T-cell (primary cell): ENCODE results near the gene CNKSR2. TPM values are rescaled to one million over a fixed set of nuclear protein-coding genes. Genes with fewer than 3 reads are reported as not detected.

Experiments
- ATAC-seq, 4 experiments: fragments of 200-7000 bp in 3 of 4; fragments of 150-1000 bp in 1 of 4; cut with Tn5 transposase; replicated peaks in 1 of 4; 1 replicate in 3 of 4; 2 replicates in 1 of 4; pipeline ENCODE4 v1.10.0; 2021; ENCODE audit warnings: moderate library complexity in 3 of 4, mild to moderate bottlenecking in 2 of 4, moderate number of reproducible peaks in 1 of 4
- CTCF ChIA-PET, 2 donors: fragments of 300-600 bp; sonication (Branson Sonifier 250); formaldehyde crosslinking; loops; one replicate each; lab custom pipeline; 2022; ENCODE audit warnings: antibody characterized with exemption in 2 of 2; lab: Charles Lee
- POLR2A ChIA-PET, 2 donors: fragments of 300-600 bp; sonication (Branson Sonifier 250); formaldehyde crosslinking; loops; one replicate each; lab custom pipeline; 2022; ENCODE audit warnings: antibody characterized with exemption in 2 of 2; lab: Charles Lee
- DNase-seq, 35 experiments: peaks; one replicate each; pipeline versions ENCODE4 v3.0.0 to v3.0.0-alpha.2; 2013 to 2023
- H3K27ac ChIP-seq: one replicate; pipeline ENCODE4 v1.5.1; 2013; ENCODE audit warnings: low read length
- H3K27me3 ChIP-seq, 2 experiments: replicated peaks in 1 of 2; 1 replicate in 1 of 2; 2 replicates in 1 of 2; pipeline versions ENCODE4 v1.6.1 to v1.7.0; 2013; ENCODE audit warnings: low read length in 1 of 2, mixed read lengths in 1 of 2; ENCODE audit not compliant: control insufficient read depth in 2 of 2, insufficient read depth in 2 of 2; ENCODE audit errors: extremely low read depth in 1 of 2
- H3K36me3 ChIP-seq, 2 donors: 1 replicate in 1 of 2; 2 replicates in 1 of 2; pipeline versions ENCODE4 v1.6.1 to v1.7.0; 2013; ENCODE audit warnings: low read length in 1 of 2; ENCODE audit not compliant: control insufficient read depth in 2 of 2, insufficient read depth in 1 of 2; ENCODE audit errors: extremely low read depth in 1 of 2
- H3K4me1 ChIP-seq, 2 experiments: 1 replicate in 1 of 2; 2 replicates in 1 of 2; pipeline versions ENCODE4 v1.6.1 to v1.7.0; 2013; ENCODE audit warnings: low read length in 2 of 2, mixed read lengths in 1 of 2; ENCODE audit not compliant: insufficient read depth in 2 of 2, control insufficient read depth in 1 of 2; ENCODE audit errors: extremely low read depth in 1 of 2
- H3K4me3 ChIP-seq, 2 donors: 1 replicate in 1 of 2; 2 replicates in 1 of 2; pipeline versions ENCODE4 v1.5.1 to v1.7.0; 2013; ENCODE audit warnings: mild to moderate bottlenecking in 2 of 2, low read length in 1 of 2, moderate library complexity in 1 of 2; ENCODE audit not compliant: control insufficient read depth in 1 of 2; ENCODE audit errors: extremely low read depth in 1 of 2
- H3K9me3 ChIP-seq: 2 replicates; pipeline ENCODE4 v1.7.0; 2013
- H3K27ac Mint-ChIP-seq, 2 donors: one replicate each; pipeline ENCODE4 v1.8.0; 2020 to 2021; ENCODE audit warnings: mild to moderate bottlenecking in 2 of 2, mixed read lengths in 2 of 2
- H3K27me3 Mint-ChIP-seq, 2 donors: one replicate each; pipeline ENCODE4 v1.8.0; 2021 to 2022; ENCODE audit warnings: mixed read lengths in 2 of 2
- H3K36me3 Mint-ChIP-seq: one replicate; pipeline ENCODE4 v1.8.0; 2021; ENCODE audit warnings: mixed read lengths
- H3K4me1 Mint-ChIP-seq, 3 donors: one replicate each; pipeline ENCODE4 v1.8.0; 2020 to 2022; ENCODE audit warnings: mixed read lengths in 3 of 3, mild to moderate bottlenecking in 1 of 3
- H3K4me3 Mint-ChIP-seq, 3 donors: one replicate each; pipeline ENCODE4 v1.8.0; 2020 to 2022; ENCODE audit warnings: mild to moderate bottlenecking in 3 of 3, mixed read lengths in 3 of 3, moderate library complexity in 3 of 3
- H3K9me3 Mint-ChIP-seq, 3 donors: one replicate each; pipeline ENCODE4 v1.8.0; 2020 to 2022; ENCODE audit warnings: mixed read lengths in 3 of 3
- WGBS: methylation state at CpG from one replicate; pipeline ENCODE4 v1.1.5; 2013; ENCODE audit warnings: missing lambda C conversion rate; ENCODE audit not compliant: insufficient coverage; 5-methylcytosine and 5-hydroxymethylcytosine counted together
- total RNA-seq, 35 experiments: library from RNA in 6 of 35; stranded (reverse) in 6 of 35; fragments of 120-200 nt in 1 of 35; gene quantifications; one replicate each; pipeline versions ENCODE4 v1.2.1 to v1.2.4 and lab custom pipeline; 2013 to 2026

The CNKSR2 gene
- total RNA-seq, 5 donors from 2014 or later (not counting 1 experiment from before 2014, with no cell fraction given): 10.4 to 16.4 (median 10.9) TPM

- H3K4me1 ChIP-seq: no peaks in the 10 kb centered on the region
- Mint-ChIP-seq H3K4me1 (peaks cover 0 to 2% (median 0%) of the 10 kb centered on the region in 3 donors), H3K27me3 (no peaks in the 10 kb centered on the region), H3K36me3 (no peaks in the 10 kb centered on the region), H3K4me3 (no peak overlapping the region), H3K27ac (no peak overlapping the region), H3K9me3 (no peaks in the 10 kb centered on the region)
- WGBS: no CpG with 5 or more reads among the region's 1 CpG
- DNase-seq (no peak), ATAC-seq (no peak)
- no peak overlapping the region for H3K4me3 ChIP-seq
- no peaks in the 10 kb centered on the region for H3K36me3 ChIP-seq
- ChIA-PET CTCF (interaction anchor here in 1 of 2 donors (0.7 kb wide), 1 partner anchor 13 kb away, joined by 3 read pairs; no protein-coding TSS in a partner anchor), POLR2A (no interaction called here)
- H3K27me3 ChIP-seq: no peaks in the 10 kb centered on the region
- no peaks in the 10 kb centered on the region for H3K9me3 ChIP-seq
- H3K27ac ChIP-seq: no peak overlapping the region
Measured at GRCh38 chrX:21487832-21488231, 113.6 kb downstream of the CNKSR2 start.

GRCh38 chrX:21490341-21490740 lies 116.1 kb downstream of the CNKSR2 start:
- no peaks in the 10 kb centered on the region for H3K27me3 ChIP-seq
- Mint-ChIP-seq H3K9me3 (no peaks in the 10 kb centered on the region), H3K4me1 (peaks cover 0 to 2% (median 0%) of the 10 kb centered on the region in 3 donors), H3K27me3 (peaks cover 0 to 4% of the 10 kb centered on the region in 2 donors), H3K36me3 (no peaks in the 10 kb centered on the region), H3K27ac (no peak overlapping the region), H3K4me3 (no peak overlapping the region)
- H3K9me3 ChIP-seq: no peaks in the 10 kb centered on the region
- ChIA-PET CTCF (no interaction called here), POLR2A (no interaction called here)
- H3K4me1 ChIP-seq: no peaks in the 10 kb centered on the region
- DNase-seq (no peak), ATAC-seq (no peak)
- H3K4me3 ChIP-seq: no peak overlapping the region
- no CpG with 5 or more reads among the region's 4 CpGs for WGBS
- H3K27ac ChIP-seq: no peak overlapping the region
- no peaks in the 10 kb centered on the region for H3K36me3 ChIP-seq

GRCh38 chrX:21493226-21493830 lies 119.1 kb downstream of the CNKSR2 start:
- no peak for DNase-seq
- ChIA-PET POLR2A (no interaction called here), CTCF (no interaction called here)
- Mint-ChIP-seq H3K27me3 (peaks cover 0 to 4% of the 10 kb centered on the region in 2 donors), H3K4me3 (no peak overlapping the region), H3K4me1 (no peaks in the 10 kb centered on the region), H3K27ac (no peak overlapping the region), H3K9me3 (no peaks in the 10 kb centered on the region), H3K36me3 (no peaks in the 10 kb centered on the region)
- Histone ChIP-seq H3K4me1 (no peaks in the 10 kb centered on the region), H3K27ac (no peak overlapping the region), H3K36me3 (no peaks in the 10 kb centered on the region), H3K27me3 (no peaks in the 10 kb centered on the region), H3K4me3 (no peak overlapping the region), H3K9me3 (no peaks in the 10 kb centered on the region)
- no peak for ATAC-seq
- no CpG with 5 or more reads among the region's 1 CpG for WGBS

- Histone ChIP-seq H3K27me3 (no peaks in the 10 kb centered on the region), H3K4me1 (no peaks in the 10 kb centered on the region), H3K36me3 (no peaks in the 10 kb centered on the region), H3K27ac (no peak overlapping the region), H3K9me3 (no peaks in the 10 kb centered on the region), H3K4me3 (no peak overlapping the region)
- no peaks in the 10 kb centered on the region for H3K9me3 Mint-ChIP-seq
- no peaks in the 10 kb centered on the region for H3K4me1 Mint-ChIP-seq
- H3K27ac Mint-ChIP-seq: no peak overlapping the region
- CTCF ChIA-PET: no interaction called here
- WGBS: no CpG with 5 or more reads among the region's 3 CpGs
- peaks cover 8% of the 10 kb centered on the region for H3K36me3 Mint-ChIP-seq
- H3K27me3 Mint-ChIP-seq: no peaks in the 10 kb centered on the region
- no peak overlapping the region for H3K4me3 Mint-ChIP-seq
- ATAC-seq (no peak), DNase-seq (no peak)
- POLR2A ChIA-PET: no interaction called here
Measured at GRCh38 chrX:21503593-21503992, 129.4 kb downstream of the CNKSR2 start.

GRCh38 chrX:21509912-21510311 lies 135.7 kb downstream of the CNKSR2 start:
- no peaks in the 10 kb centered on the region for H3K9me3 ChIP-seq

GRCh38 chrX:21524008-21524407 lies 149.8 kb downstream of the CNKSR2 start:
- WGBS: no CpG with 5 or more reads among the region's 1 CpG
- DNase-seq: no peak
- Mint-ChIP-seq H3K9me3 (no peaks in the 10 kb centered on the region), H3K27ac (no peak overlapping the region), H3K27me3 (no peaks in the 10 kb centered on the region), H3K36me3 (peaks cover 4% of the 10 kb centered on the region), H3K4me3 (no peak overlapping the region), H3K4me1 (no peaks in the 10 kb centered on the region)
- CTCF ChIA-PET: no interaction called here
- Histone ChIP-seq H3K27me3 (no peaks in the 10 kb centered on the region), H3K4me3 (no peak overlapping the region), H3K9me3 (no peaks in the 10 kb centered on the region), H3K4me1 (no peaks in the 10 kb centered on the region), H3K36me3 (no peaks in the 10 kb centered on the region), H3K27ac (no peak overlapping the region)
- POLR2A ChIA-PET: no interaction called here
- ATAC-seq: no peak

More at GRCh38 chrX:21509912-21510311, 135.7 kb downstream of the CNKSR2 start:
- DNase-seq (no peak), ATAC-seq (no peak)
- Mint-ChIP-seq H3K9me3 (no peaks in the 10 kb centered on the region), H3K4me1 (no peaks in the 10 kb centered on the region), H3K27me3 (no peaks in the 10 kb centered on the region), H3K36me3 (peaks cover 8% of the 10 kb centered on the region), H3K4me3 (no peak overlapping the region), H3K27ac (no peak overlapping the region)
- Histone ChIP-seq H3K4me1 (no peaks in the 10 kb centered on the region), H3K36me3 (no peaks in the 10 kb centered on the region), H3K27ac (no peak overlapping the region), H3K27me3 (no peaks in the 10 kb centered on the region), H3K4me3 (no peak overlapping the region)
- ChIA-PET POLR2A (no interaction called here), CTCF (no interaction called here)

DNA sequence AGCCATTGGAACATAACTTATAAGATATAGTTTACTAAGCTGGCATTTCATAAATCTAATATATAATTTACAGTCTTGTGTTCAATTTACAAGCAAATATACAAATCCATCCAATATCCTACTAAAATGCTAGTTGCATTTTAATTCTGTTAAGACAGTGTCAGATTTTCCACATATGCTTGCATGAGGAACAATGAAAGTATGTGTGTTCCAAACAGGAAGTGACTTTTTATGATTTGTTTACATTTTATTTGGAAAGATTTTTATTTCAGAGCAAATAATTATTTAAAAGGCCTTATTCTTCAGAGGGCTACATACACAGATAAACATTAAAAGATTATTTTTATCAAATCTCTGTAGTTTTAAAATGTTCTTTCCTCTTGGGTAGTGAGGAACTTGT lies 153.9 kb downstream of the CNKSR2 start:
- DNase-seq (no peak), ATAC-seq (no peak)
- no peak overlapping the region for H3K27ac ChIP-seq
- no peak overlapping the region for H3K27ac Mint-ChIP-seq
- no peaks in the 10 kb centered on the region for H3K27me3 ChIP-seq
- H3K27me3 Mint-ChIP-seq: no peaks in the 10 kb centered on the region
- peaks cover 6% of the 10 kb centered on the region for H3K36me3 Mint-ChIP-seq
- no peaks in the 10 kb centered on the region for H3K4me1 Mint-ChIP-seq
- H3K36me3 ChIP-seq: no peaks in the 10 kb centered on the region
- H3K9me3 Mint-ChIP-seq: no peaks in the 10 kb centered on the region
- CTCF ChIA-PET: no interaction called here
- POLR2A ChIA-PET: no interaction called here
- no peak overlapping the region for H3K4me3 Mint-ChIP-seq
- no peak overlapping the region for H3K4me3 ChIP-seq
- no peaks in the 10 kb centered on the region for H3K9me3 ChIP-seq
- no peaks in the 10 kb centered on the region for H3K4me1 ChIP-seq
